Neural progenitor cell (in vitro differentiated cells): ENCODE measurements around the gene MCM5. TPM values are rescaled to one million over a fixed set of nuclear protein-coding genes. Genes with fewer than 3 reads are reported as not detected.

Experiments
- DNase-seq: peaks from one replicate; pipeline ENCODE4 v3.0.0-alpha.2; 2016; ENCODE audit warnings: low spot score
- H2AFZ ChIP-seq: fragments of 200-600 bp; sonication (generic); replicated peaks from 2 replicates; pipeline ENCODE4 v1.6.1; 2016; ENCODE audit warnings: antibody characterized with exemption
- H3F3A ChIP-seq: fragments of 200-600 bp; sonication (generic); 2 replicates; pipeline ENCODE4 v1.6.1; 2016; ENCODE audit warnings: antibody characterized with exemption, low read depth
- H3K27ac ChIP-seq: fragments of 200-600 bp; sonication (generic); 2 replicates; pipeline ENCODE4 v1.5.1; 2016; ENCODE audit warnings: mild to moderate bottlenecking
- H3K27me3 ChIP-seq: fragments of 200-600 bp; sonication (generic); 2 replicates; pipeline ENCODE4 v1.6.1; 2016; ENCODE audit warnings: mild to moderate bottlenecking, moderate library complexity
- H3K36me3 ChIP-seq: fragments of 200-600 bp; sonication (generic); 2 replicates; pipeline ENCODE4 v1.5.1; 2016
- H3K4me1 ChIP-seq: fragments of 200-600 bp; sonication (generic); 2 replicates; pipeline ENCODE4 v1.6.1; 2016; ENCODE audit warnings: mixed run types
- H3K4me2 ChIP-seq: fragments of 200-600 bp; sonication (generic); 2 replicates; pipeline ENCODE4 v1.6.1; 2016
- H3K4me3 ChIP-seq: fragments of 200-600 bp; sonication (generic); 2 replicates; pipeline ENCODE4 v1.5.1; 2016
- H3K79me2 ChIP-seq: fragments of 200-600 bp; sonication (generic); 2 replicates; pipeline ENCODE4 v1.6.1; 2016; ENCODE audit warnings: low read depth
- H3K9ac ChIP-seq: fragments of 200-600 bp; sonication (generic); 2 replicates; pipeline ENCODE4 v1.6.1; 2016
- H3K9me3 ChIP-seq: fragments of 200-600 bp; sonication (generic); 2 replicates; pipeline ENCODE4 v1.5.1; 2016; ENCODE audit warnings: low read depth
- H4K20me1 ChIP-seq: fragments of 200-600 bp; sonication (generic); 2 replicates; pipeline ENCODE4 v1.6.1; 2016; ENCODE audit warnings: low read depth
- H3K27ac Mint-ChIP-seq: 3 replicates; pipeline ENCODE4 v1.8.0; 2021; ENCODE audit warnings: mixed read lengths
- H3K27me3 Mint-ChIP-seq: 2 replicates; pipeline ENCODE4 v1.8.0; 2022; ENCODE audit warnings: low read depth, mild to moderate bottlenecking, inconsistent platforms, moderate library complexity, mixed read lengths; ENCODE audit not compliant: insufficient read depth
- H3K36me3 Mint-ChIP-seq: 3 replicates; pipeline ENCODE4 v1.8.0; 2021; ENCODE audit warnings: mixed read lengths
- H3K4me1 Mint-ChIP-seq: 3 replicates; pipeline ENCODE4 v1.8.0; 2021; ENCODE audit warnings: mixed read lengths
- H3K4me3 Mint-ChIP-seq: 3 replicates; pipeline ENCODE4 v1.8.0; 2021; ENCODE audit warnings: mild to moderate bottlenecking, moderate library complexity, mixed read lengths
- H3K9me3 Mint-ChIP-seq: 3 replicates; pipeline ENCODE4 v1.8.0; 2020; ENCODE audit warnings: mixed read lengths
- EZH2 ChIP-seq: fragments of 200-600 bp; sonication (generic); IDR thresholded peaks from 2 replicates; pipeline ENCODE4 v1.6.1; 2017; ENCODE audit warnings: antibody characterized with exemption, mild to moderate bottlenecking, moderate library complexity
- EZH2phosphoT487 ChIP-seq: fragments of 200-600 bp; sonication (generic); IDR thresholded peaks from 2 replicates; pipeline ENCODE4 v1.6.1; 2017; ENCODE audit warnings: antibody characterized with exemption
- total RNA-seq: library from RNA; depleted of rRNA; stranded (reverse); fragments of >200 nt; gene quantifications from 2 replicates; pipeline ENCODE4 v1.2.3, GENCODE V29; 2015; ENCODE audit warnings: low replicate concordance
- TF ChIP-seq, protein P1 (sequence below): fragments of 200-600 bp; sonication (generic); IDR thresholded peaks from 2 replicates; pipeline ENCODE4 v1.5.1; 2017; ENCODE audit warnings: antibody characterized with exemption, mild to moderate bottlenecking

MCM5 gene
- total RNA-seq, 1 donor from 2014 or later: 131 TPM

DNA sequence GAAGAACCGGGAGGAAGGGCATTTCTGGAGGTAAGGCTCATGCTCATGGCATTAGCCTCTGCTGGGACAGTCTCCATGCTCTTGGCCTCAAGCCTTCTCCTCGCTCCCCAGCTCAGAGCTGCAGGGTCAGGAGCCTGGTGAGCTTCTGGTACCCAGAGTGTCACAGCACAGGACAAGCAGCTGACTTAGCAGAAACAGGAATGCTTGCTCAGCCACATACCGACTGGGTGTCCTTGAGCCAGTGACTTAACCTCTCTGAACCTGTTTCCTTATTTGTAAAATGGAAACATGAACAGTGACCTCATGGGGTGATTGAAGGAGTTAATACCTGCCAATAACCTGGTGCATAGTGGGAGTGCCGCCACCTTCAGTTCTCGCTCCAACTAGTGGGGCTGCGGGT, 72.5 kb downstream of the MCM5 start:
- no peak overlapping the region for H3K4me2 ChIP-seq
- no peak for TF ChIP-seq EZH2
- TF ChIP-seq, protein P1, sequence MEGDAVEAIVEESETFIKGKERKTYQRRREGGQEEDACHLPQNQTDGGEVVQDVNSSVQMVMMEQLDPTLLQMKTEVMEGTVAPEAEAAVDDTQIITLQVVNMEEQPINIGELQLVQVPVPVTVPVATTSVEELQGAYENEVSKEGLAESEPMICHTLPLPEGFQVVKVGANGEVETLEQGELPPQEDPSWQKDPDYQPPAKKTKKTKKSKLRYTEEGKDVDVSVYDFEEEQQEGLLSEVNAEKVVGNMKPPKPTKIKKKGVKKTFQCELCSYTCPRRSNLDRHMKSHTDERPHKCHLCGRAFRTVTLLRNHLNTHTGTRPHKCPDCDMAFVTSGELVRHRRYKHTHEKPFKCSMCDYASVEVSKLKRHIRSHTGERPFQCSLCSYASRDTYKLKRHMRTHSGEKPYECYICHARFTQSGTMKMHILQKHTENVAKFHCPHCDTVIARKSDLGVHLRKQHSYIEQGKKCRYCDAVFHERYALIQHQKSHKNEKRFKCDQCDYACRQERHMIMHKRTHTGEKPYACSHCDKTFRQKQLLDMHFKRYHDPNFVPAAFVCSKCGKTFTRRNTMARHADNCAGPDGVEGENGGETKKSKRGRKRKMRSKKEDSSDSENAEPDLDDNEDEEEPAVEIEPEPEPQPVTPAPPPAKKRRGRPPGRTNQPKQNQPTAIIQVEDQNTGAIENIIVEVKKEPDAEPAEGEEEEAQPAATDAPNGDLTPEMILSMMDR: no peak
- no peak for TF ChIP-seq EZH2phosphoT487
- H3K27ac Mint-ChIP-seq: no peak overlapping the region
- no peaks in the 10 kb centered on the region for H3K36me3 ChIP-seq
- H3F3A ChIP-seq: peaks cover 8% of the 10 kb centered on the region
- H3K4me3 ChIP-seq: no peak overlapping the region
- no peaks in the 10 kb centered on the region for H3K79me2 ChIP-seq
- H2AFZ ChIP-seq: no peak overlapping the region
- H3K27me3 Mint-ChIP-seq: peaks cover 3% of the 10 kb centered on the region
- H3K27me3 ChIP-seq: no peaks in the 10 kb centered on the region
- H3K4me1 Mint-ChIP-seq: peaks cover 26% of the 10 kb centered on the region
- DNase-seq: no peak
- H3K36me3 Mint-ChIP-seq: peaks cover 8% of the 10 kb centered on the region
- no peak overlapping the region for H3K27ac ChIP-seq
- no peaks in the 10 kb centered on the region for H3K9me3 ChIP-seq
- no peak overlapping the region for H3K9ac ChIP-seq
- peaks cover 2% of the 10 kb centered on the region for H3K9me3 Mint-ChIP-seq
- peaks cover 13% of the 10 kb centered on the region for H3K4me1 ChIP-seq
- no peaks in the 10 kb centered on the region for H4K20me1 ChIP-seq
- no peak overlapping the region for H3K4me3 Mint-ChIP-seq

DNA sequence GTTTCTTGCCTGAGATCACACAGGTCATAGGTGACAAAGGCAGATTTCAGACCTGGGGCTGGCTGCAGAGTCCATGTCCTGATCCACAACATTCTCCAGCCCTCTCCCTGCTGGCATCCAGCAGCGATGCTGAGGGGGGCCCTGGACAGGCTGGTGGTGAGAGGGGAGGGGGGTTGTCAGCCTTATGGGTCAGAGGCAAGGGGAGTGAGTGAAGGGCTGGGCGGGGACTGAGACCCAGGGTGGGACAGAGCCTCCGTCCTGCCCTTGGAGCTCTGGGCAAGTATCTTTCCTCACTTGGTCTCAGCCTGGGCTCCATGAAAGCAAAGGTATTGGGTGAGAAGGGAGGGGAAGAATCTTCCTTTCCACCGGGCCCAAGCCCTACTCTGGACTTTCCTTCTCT, 74.0 kb downstream of the MCM5 start:
- Mint-ChIP-seq H3K27me3 (peaks cover 6% of the 10 kb centered on the region), H3K4me1 (peaks cover 17% of the 10 kb centered on the region), H3K36me3 (peaks cover 8% of the 10 kb centered on the region), H3K27ac (no peak overlapping the region), H3K9me3 (peaks cover 2% of the 10 kb centered on the region), H3K4me3 (no peak overlapping the region)
- H3K9ac ChIP-seq: no peak overlapping the region
- no peak for DNase-seq
- H3K9me3 ChIP-seq: no peaks in the 10 kb centered on the region
- no peak for TF ChIP-seq EZH2phosphoT487
- TF ChIP-seq EZH2: no peak
- TF ChIP-seq, protein P1: no peak
- H3K79me2 ChIP-seq: no peaks in the 10 kb centered on the region
- H3F3A ChIP-seq: no peaks in the 10 kb centered on the region
- H3K4me3 ChIP-seq: no peak overlapping the region
- H3K27me3 ChIP-seq: no peaks in the 10 kb centered on the region
- H3K27ac ChIP-seq: no peak overlapping the region
- no peak overlapping the region for H3K4me2 ChIP-seq
- no peaks in the 10 kb centered on the region for H3K4me1 ChIP-seq
- H3K36me3 ChIP-seq: no peaks in the 10 kb centered on the region
- H2AFZ ChIP-seq: no peak overlapping the region
- no peaks in the 10 kb centered on the region for H4K20me1 ChIP-seq

Other genes with a start within 250 kb of the MCM5 start
- 46.7 and 55.9 TPM in 2 replicates for gene HMGXB4, start 142.6 kb upstream of the MCM5 start, total RNA-seq
- 28.6 and 41.5 TPM in 2 replicates for gene TOM1, start 100.2 kb upstream of the MCM5 start, total RNA-seq
- gene HMOX1, start 19.0 kb upstream of the MCM5 start, total RNA-seq: 2.4 and 6.5 TPM in 2 replicates
- 0.04 and 0.19 TPM in 2 replicates for gene RASD2, start 140.7 kb downstream of the MCM5 start, total RNA-seq
- 0.53 TPM in 1 of 2 replicates, not detected in the other for gene MB, start 217.2 kb downstream of the MCM5 start, total RNA-seq
- 0.03 TPM in 1 of 2 replicates, not detected in the other for gene APOL6, start 248.3 kb downstream of the MCM5 start, total RNA-seq